Stimulated activated CD8-positive, alpha-beta memory T cell treated with anti-CD3 and anti-CD28 coated beads, Interleukin-4, amount 100 ng/mL, for 4 hours (primary cell): Measurements from ENCODE around the gene LASP1NB.
"Not testable (repeated sequence)": the region's sequence is repeated elsewhere in the genome, so short reads cannot be mapped to it uniquely, and the experiment has no call there.

Source experiments
- DNase-seq, 2 donors: peaks; one replicate each; pipeline ENCODE4 v3.0.0-alpha.2; 2020; ENCODE audit warnings: low read depth in 2 of 2, low spot score in 1 of 2

The LASP1NB gene

DNA sequence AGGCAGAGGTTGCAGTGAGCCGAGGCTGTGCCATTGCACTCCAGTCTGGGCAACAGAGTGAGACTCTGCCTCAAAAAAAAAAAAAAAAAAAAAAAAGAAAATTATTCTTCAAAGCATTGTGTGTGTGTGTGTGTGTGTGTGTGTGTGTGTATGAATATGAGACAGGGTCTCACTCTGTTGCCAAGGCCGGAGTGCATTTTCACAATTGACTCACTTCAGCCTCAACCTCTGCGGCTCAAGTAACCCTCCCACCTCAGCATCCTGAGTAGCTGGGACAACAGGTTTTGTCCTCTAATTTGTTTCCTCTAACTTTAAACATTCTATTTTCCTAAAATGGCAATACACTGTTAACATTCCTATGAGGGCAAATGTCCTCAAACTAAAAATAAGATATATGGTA lies 34.1 kb downstream of the LASP1NB start:
- no peak for DNase-seq

DNA sequence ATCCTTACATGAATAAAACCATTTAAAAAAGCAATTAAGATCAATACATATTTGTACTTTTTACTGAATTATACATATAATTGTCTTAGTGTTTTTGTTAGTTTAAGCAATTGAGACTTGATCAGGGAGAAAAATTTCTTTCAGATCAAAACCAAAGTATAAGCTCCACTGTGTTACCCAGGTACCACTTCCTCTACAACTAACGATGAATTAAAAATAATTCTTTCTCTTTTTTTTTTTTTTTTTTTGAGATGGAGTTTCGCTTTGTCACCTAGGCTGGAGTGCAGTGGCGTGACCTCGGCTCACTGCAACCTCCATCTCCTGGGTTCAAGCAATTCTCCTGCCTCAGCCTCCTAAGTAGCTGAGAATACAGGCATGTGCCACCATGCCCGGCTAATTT lies 35.0 kb downstream of the LASP1NB start:
- DNase-seq, result no peak

DNA sequence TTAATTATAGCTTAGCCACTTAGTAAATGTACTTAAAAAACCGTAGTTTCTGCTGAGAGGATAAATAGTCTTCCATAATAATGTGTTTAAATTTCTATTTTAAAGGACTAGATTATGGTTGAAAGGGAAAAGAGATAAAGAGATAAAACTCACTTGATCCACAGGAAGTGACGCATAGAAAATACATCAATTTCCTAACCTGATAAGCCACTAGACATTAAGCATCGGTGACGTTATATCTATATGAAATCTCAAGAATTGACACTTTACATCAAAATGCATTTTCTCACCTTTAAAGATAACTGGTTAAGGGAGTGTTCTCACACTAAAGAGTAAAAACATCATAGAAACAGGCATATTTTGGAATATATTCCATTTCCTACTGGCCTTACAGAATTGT lies 36.0 kb downstream of the LASP1NB start:
- no peak for DNase-seq

DNA sequence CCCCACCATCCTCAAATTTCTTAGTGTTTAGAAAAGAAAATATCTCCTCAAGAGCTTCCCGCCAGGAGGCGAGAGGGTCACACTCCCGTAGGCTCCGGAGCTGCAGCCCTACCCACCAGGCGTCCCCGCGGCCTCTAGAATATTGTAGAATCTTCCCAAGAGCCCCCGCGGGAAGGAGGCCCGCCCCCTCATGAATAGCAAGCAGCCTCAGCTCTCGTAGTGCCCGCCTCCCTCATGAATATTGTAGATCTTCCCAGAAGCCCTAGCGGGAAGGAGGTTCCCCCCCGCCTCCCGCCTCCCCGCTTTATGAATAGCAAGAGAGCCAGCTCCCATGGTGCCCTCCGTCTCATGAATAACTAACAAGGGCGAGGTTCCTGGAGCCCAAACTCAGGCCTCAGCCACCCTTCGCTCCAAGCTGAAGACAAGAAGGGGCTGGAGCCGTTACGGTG lies 41.9 kb downstream of the LASP1NB start, which contains the start of gene FBXO47:
FBXO47 (minus strand) TSS at position 114 of the 449 bp plus-strand sequence. CDS start 4,378 bp downstream, outside the sequence.
- DNase-seq, result peak; percentile 63 to 77

DNA sequence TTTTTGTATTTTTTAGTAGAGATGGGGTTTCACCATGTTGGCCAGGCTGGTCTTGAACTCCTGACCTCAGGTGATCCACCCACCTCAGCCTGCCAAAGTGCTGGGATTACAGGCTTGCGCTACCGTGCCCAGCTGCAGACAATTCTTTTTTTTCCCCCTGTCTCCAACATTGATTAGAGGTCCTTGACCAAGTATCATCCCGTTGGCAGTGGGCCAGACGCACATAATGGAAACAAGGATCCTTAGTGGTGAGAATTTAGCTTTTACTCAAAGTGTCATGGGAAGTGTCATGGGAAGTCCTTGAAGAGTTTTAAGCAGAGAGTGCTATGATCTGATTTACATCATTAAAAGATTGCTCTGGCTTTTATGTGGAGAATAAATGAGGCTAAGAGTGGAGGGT lies 43.9 kb downstream of the LASP1NB start:
- no peak for DNase-seq

DNA sequence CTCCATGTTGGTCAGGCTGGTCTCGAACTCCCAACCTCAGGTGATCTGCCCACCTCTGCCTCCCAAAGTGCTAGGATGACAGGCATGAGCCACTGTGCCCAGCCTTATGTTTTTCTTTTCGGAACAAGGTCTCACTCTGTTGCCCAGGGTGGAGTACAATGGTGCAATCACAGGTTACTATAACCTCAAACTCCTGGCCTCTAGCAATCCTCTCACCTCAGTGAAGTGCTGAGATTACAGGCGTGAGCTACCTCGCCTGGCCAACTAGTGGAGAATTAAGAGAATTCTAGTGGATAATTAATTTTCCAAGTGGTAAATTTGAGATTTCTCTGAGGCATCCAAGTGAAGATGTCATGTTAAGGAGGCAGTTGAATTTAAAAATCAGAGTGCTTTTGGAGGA lies 44.7 kb downstream of the LASP1NB start:
- DNase-seq, result no peak

DNA sequence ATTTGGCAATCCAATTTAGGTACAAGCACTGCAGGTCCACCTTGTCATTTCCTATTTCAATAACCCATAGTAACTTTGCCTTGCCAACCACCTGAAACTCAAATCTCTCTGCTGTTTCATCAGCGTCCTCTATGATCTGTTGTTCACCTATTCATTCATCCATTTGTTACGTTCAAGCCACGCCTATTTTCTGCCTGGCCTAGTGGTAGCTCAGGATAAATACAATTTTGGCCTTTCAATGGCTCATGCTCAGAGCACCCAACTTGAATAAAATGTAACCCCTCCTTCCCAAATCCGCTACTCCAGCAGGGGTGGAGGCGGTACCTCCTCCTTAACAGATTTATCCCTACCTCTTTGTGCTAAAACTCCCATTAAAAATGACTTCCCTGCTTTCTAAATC lies 45.4 kb downstream of the LASP1NB start:
- no peak for DNase-seq

DNA sequence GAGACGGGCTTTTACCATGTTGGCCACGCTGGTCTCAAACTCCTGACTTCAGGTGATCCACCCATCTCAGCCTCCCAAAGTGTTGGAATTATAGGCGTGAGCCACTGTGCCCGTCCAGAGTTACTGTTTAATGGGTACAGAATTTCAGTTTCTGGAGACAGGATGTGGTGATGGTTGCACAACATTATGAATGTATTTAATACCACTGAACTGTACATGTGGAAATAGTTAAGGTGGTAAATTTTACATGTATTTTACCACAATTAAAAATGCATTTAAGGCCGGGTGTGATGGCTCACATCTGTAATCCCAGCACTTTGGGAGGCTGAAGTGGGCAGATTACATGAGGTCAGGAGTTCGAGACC lies 50.8 kb downstream of the LASP1NB start:
- DNase-seq, result not testable (repeated sequence)

DNA sequence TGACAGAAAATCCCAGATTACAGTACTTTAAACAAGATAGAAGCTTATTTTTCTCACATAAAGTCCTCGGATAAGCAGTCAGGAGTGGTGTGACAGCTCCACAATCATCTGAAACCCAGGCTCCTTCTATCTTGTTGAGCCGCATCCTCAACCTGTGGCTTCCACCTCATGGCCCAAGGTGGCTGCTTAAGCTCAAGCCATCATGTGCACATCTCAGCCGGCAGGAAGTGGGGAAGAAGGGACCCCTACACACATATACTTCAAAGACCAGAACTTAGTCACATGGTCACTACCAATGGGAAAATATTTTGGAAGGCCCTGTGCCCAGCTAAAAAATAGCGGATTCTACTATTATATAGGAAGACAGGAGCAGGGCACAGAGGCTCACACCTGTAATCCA lies 52.8 kb downstream of the LASP1NB start:
- no peak for DNase-seq
